GM12872 (cell line): Measurements from ENCODE around the gene NAA80.

ENCODE experiments used
- CTCF ChIP-seq: IDR thresholded peaks from 3 replicates; pipeline ENCODE4 v1.5.1; 2011; ENCODE audit warnings: low read depth, mild to moderate bottlenecking, low read length, moderate library complexity; ENCODE audit not compliant: insufficient read depth

Gene NAA80

GRCh38 chr3:50295553-50296431, 3.4 kb downstream of the NAA80 start:
- TF ChIP-seq CTCF: no peak

GRCh38 chr3:50294492-50295403, 4.5 kb downstream of the NAA80 start:
- no peak for TF ChIP-seq CTCF

- TF ChIP-seq CTCF: no peak
These were observed 5.1 kb downstream of the NAA80 start for GRCh38 chr3:50294089-50294488.

- TF ChIP-seq CTCF: no peak
These were observed 6.0 kb downstream of the NAA80 start for GRCh38 chr3:50293079-50293801.

- no peak for TF ChIP-seq CTCF
These were observed 6.8 kb downstream of the NAA80 start, which contains the start of gene IFRD2 for GRCh38 chr3:50292159-50293078. TSS of gene IFRD2 (minus strand) at chr3:50292429. CDS start at chr3:50292274, 155 bp downstream.

GRCh38 chr3:50290161-50290641, 9.0 kb downstream of the NAA80 start:
- no peak for TF ChIP-seq CTCF
